ENCODE data around the gene CCDC83. TPM values are rescaled to one million over a fixed set of nuclear protein-coding genes. Genes with fewer than 3 reads are reported as not detected.

CCDC83 gene
- total RNA-seq = not detected

DNA sequence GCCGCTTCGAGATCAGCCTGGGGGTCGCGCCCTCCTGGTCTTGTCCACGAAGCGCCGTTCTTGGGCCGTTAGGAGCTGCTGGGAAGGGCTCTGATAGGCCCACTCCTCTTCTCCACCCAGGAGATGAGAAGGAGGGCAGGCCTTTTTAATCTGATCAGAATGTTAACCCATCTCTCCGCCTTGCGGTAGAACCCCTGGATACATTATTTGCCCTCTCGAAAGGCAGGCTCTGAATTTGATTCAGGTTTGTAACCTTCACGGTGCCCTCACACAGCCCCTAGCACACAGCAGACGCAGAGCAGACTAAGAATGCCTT, at the start of gene CCDC83:
TSS of gene CCDC83 (plus strand) at position 43 of the 316 bp plus-strand sequence. CDS start 9,741 bp downstream, outside the sequence.

DNA sequence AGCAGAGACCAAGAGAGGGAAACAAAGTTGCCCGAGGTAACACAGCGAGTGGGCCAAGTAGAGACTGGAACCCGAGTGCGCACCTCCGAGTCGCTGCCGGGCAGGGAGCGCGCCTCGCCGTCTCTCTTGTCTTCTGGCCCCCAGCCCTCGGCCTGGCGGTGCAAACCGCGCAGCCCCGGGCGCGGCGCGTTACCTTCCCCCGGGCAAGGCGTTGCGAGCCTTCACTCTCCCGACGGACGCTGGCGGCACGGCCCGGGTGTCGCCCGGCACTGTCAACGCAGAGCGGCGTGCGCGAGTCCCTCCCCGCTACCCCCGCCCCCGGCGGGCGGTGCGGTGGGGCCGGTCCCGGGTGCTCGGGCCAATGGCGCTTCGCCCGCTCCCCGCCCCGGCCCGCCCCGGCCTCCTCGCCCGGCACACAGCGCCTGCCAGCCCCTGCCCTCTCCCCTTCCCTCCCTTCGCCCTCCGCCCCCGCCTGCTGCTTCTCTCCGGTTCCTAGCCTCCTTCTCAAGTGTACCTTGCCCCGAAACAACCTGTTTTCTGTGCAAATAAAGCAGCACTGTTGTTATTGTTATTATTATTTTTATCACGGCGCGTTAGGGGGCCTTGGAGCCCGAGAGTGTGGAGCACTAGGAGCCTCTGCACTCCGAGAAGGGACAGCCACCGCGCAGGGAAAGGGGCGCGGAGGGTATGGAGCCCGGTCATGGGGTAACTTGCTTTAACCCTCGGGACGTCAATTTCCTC, 44.1 kb upstream of the CCDC83 start, which contains the start of gene SYTL2:
TSS of gene SYTL2 (minus strand) at position 271 of the 741 bp plus-strand sequence. CDS start 53,416 bp downstream, outside the sequence.

Other genes with a start within 250 kb of the CCDC83 start
- 1 to 10 TPM in 1 of 2 experiments, under 1 TPM in 1; 0.78 to 1.1 TPM for gene DLG2, start 228.0 kb upstream of the CCDC83 start, total RNA-seq
- 10 to 100 TPM; 50.7 to 53.4 TPM for gene TMEM126B, start 226.8 kb upstream of the CCDC83 start, total RNA-seq
- 10 to 100 TPM; 26.2 to 28.6 TPM for gene TMEM126A, start 207.4 kb upstream of the CCDC83 start, total RNA-seq
- gene CREBZF, start 190.3 kb upstream of the CCDC83 start, total RNA-seq = 10 to 100 TPM; 66.7 to 67.0 TPM
- under 1 TPM; 0.79 to 0.93 TPM for gene CCDC89, start 169.2 kb upstream of the CCDC83 start, total RNA-seq
- gene SYTL2, start 44.2 kb upstream of the CCDC83 start, total RNA-seq = 10 to 100 TPM; 61.8 to 62.8 TPM
- 100 to 1,000 TPM; 113 to 119 TPM for gene PICALM, start 213.7 kb downstream of the CCDC83 start, total RNA-seq

All from activated naive CD4-positive, alpha-beta T cell treated with anti-CD3 and anti-CD28 coated beads, Interleukin-2, amount 10 ng/mL, durations not matched to agents 5 hours and 36 hours (primary cell).